Measurements from ENCODE around the gene PI4KA. TPM values are rescaled to one million over a fixed set of nuclear protein-coding genes. Genes with fewer than 3 reads are reported as not detected.
"Not testable (repeated sequence)": the region's sequence is repeated elsewhere in the genome, so short reads cannot be mapped to it uniquely, and the experiment has no call there.

Gene PI4KA
- polyA plus RNA-seq (2013, experiment 1 of 2; ENCODE audit: insufficient read length): 54.9 TPM
- polyA plus RNA-seq (2013, experiment 2 of 2; ENCODE audit: insufficient read length): 45.3 TPM

GRCh38 chr22:20858615-20859416, at the start of gene PI4KA, which contains the start of gene SNAP29:
PI4KA (minus strand) TSS chr22:20858811; CDS start chr22:20858725, 86 bp downstream.
SNAP29 (plus strand) TSS chr22:20859007; CDS start chr22:20859111, 104 bp downstream.
- peak; percentile 98 for DNase-seq

- no peak for DNase-seq
These were observed 47.8 kb upstream of the PI4KA start for GRCh38 chr22:20906387-20906767.

DNA sequence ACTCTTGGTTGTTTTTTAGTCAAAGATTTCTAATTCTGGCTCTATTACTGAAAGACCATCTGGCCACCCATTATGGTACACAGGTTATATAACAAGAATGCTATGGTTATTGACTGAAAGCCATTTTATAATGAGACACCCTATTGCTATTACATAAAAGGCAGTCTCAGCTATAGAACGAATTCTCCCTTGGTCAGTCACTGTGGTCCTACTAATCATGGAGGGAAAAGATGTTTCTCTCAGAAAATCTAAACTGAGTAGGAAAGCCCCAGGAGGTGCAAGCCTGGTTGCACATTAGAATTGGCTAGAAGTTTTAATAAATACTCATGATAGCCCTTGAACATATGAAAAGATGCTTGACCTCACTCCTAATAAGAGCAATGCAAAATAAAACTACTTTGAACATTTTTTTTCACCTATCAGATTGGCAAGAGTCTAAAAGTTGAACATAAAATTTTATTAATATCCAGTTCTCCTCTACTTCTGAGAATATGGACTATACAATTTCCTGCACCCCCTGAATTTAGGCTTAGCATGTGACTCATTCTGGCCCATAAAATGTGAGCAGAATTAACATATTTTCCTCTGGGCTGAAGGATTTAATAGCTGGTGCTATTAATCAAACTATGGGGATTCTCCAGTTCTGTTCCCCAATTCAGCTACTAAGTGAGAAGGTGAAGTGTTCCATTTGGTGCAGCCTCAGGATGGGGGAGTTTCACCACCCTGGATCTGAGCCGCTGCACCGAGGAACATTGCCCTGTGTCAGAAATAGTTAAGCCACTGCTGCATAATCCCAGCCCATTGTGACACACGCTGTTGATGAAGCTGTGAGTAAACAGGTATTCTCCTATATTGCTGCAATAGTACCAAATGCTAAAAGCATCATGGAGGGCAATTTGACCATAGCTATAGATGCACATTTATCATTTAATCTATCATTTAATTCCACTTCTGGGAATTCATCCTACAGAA, 47.1 kb upstream of the PI4KA start:
- DNase-seq: no peak

DNA sequence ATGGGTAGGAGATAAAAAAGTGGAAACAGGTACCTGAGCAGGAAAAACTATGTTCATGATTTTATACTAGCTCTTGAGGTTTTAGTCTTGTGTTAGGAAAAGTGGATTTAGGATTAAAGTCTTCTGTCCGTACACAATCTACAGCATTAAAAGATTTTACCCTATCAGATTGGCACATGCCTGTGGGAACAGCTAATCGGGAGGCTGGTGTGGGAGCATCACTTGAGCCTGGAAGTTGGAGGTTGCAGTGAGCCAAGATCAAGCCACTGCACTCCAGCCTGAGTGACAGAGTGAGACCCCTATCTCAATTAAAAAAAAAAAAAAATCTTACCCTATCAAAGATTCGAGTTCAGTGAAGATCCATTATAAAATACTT, 46.4 kb upstream of the PI4KA start:
- no peak for DNase-seq

DNA sequence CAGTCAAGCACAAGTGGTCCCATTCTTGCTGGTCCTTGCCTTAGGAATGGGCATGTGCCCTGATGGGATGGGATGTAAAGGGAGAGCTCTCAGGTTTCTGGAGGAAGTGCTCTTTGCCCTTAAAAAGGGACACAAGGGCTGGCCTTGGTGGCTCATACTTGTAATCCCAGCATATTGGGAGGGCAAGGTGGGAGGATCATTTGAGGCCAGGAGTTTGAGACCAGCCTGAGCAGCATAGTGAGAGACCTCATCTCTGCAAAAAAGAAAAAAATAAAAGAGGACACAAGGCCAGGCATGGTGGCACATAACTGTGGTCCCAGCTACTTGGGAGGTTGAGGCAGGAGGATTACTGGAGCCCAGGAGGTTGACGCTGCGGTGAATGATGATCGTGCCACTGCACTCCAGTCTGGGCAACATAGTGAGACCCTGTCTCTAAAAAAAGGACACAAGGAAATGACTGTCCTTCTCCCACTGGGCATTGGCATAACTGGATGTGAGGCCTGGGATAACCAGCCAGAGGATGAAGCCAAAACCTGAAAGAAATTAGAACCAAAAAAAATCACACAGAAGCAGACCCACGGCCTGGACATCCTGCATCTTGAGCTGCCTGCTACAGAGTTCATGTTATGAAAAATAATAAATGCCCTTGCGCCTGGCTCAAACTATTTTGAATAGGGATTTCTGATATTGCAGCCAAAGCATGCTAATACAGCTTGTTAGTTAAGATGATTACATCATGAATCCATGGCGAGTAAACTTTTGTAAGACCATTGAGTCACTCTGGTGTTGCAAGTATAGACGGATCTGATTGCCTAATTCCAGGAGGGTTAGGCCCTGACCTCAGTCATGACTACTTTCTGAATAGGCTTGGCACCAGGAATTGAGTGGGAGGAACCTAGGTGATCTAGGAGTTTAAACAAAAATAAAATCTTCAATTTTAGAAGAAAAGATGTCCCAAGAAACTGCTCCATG, 45.7 kb upstream of the PI4KA start:
- DNase-seq: peak; percentile 60

GRCh38 chr22:20903093-20903492, 44.5 kb upstream of the PI4KA start:
- DNase-seq: no peak

DNA sequence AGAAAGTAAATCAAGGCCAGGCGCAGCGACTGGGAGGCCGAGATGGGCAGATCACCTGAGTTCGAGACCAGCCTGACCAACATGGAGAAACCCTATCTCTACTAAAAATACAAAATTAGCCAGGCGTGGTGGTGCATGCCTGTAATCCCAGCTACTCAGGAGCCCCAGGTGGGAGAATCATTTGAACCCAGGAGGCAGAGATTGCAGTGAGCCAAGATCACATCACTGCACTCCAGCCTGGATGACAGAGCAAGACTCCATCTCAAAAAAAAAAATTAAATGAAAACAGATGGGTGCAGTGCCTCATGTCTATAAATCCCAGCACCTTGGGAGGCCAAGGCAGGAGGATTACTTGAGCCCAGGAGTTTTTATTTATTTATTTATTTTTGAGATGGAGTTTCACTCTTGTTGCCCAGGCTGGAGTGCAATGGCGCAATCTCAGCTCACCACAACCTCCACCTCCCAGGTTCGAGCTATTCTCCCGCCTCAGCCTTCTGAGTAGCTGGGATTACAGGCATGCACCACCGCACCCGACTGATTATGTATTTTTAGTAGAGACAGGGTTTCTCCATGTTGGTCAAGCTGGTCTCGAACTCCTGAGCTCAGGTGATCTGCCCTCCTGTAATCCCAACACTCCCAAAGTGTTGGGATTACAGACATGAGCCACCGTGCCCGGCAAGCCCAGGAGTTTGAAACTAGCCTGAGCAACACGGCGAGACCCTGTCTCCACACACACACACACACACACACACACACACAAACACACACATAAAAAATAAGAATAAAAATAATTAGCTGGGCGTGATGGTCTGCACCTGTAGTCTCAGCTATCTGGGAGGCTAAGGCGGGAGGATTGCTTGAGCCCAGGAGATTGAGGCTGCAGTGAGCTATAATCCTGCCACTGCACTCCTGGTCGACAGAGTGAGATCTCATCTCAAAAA, 42.8 kb upstream of the PI4KA start:
- not testable (repeated sequence) for DNase-seq

DNA sequence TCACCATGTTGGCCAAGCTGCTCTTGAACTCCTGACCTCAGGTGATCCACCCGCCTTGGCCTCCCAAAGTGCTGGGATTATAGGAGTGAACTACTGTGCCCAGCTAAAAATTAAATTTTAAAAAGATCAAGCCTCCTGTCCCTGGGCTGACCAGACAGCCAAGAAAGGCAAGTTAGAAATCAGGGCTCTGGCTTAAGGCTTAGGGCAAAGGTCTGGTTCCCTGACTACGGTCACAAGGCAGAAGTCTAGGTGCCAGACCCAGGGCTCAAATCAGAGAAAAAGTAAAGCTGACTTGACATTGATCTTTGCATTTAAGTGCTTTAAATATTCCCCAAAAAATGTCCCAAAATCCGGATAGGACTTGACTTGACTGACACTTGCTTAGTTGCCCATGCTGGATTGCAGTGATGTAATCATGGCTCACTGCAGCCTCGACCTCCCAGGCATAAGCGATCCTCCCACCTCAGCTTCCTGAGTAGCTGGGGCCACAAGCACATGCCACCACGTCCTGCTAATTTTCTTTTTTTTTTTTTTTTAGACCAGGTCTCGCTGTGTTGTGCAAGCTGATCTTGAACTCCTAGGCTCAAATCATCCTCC, 41.3 kb upstream of the PI4KA start:
- no peak for DNase-seq

- not testable (repeated sequence) for DNase-seq
These were observed 39.1 kb upstream of the PI4KA start for GRCh38 chr22:20897737-20898136.

GRCh38 chr22:20890975-20891374, 32.4 kb upstream of the PI4KA start:
- no peak for DNase-seq

DNA sequence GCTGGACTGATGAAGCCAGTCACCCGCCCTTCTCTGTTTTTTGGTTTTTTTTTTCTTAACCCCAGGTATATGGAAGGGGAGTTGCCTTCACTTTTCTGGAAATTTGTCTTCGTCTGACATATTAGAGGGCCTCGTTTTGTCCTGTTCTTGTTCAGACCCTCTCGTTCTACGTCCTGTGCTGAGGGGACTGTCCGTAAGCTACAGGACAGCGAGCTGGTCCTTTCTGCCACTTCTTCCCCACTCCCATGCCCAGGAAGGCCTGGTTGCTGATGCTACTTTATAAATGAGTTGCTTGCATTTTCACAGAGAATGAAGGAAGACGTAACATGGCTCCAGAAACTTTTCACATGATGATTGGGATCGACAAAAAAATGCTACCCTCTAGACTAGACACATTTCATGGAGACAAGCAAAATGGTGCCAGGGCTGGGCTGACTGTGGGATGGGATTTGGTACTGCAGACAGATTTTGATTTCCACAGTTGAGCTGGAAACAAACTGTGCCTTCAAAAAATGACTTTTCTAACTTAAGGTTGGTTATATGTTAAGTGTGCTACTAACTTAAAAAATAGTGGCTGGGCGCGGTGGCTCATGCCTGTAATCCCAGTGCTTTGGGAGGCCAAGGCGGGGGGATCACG, 31.4 kb upstream of the PI4KA start:
- DNase-seq: no peak

GRCh38 chr22:20889025-20889704, 30.6 kb upstream of the PI4KA start:
- DNase-seq: no peak

DNA sequence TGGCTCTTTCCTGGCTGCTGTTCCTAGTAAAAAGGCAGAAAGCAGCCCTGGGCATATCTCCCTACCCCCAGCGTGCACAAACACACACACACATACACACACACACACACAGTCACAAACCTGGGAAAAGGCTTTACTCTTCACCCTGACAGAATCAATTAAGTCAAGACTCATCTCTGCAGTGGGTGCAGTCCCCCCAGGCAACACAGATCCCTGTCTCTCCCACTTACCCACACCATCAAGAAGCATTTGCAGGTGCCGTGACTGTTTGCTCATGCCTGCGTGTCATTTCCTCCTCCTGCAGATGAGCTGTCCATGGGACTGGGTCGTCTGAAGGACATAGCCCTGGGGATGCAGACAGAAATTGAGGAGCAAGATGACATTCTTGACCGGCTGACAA, 28.8 kb upstream of the PI4KA start:
- no peak for DNase-seq

GRCh38 chr22:20885557-20886323, 27.1 kb upstream of the PI4KA start:
- DNase-seq: peak; percentile 58

DNA sequence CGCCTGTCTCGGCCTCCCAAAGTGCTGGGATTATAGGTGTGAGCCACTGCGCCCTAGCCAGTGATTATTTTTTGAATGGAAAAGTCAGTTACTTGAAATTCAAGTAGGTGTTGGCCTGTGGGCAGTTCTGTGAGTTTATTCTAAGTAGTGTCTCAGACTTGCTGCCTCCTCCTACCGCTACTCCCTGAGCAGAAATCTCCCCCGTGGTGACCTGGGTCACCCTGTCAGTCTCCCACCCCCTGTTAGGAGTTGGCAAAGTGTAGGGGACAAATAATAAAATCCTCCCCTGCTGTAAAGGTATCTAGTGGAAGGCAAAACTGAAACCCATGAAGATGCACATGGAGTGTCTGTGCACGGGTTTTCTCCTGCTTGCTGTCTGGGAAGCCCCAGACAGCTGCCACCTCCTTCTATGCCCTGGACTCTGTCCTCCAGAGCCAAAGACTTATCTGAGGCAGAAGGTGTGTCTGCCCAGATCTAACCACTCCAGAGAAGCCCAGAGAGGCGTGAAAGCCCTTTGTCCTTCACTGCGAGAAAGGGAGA, 26.5 kb upstream of the PI4KA start:
- DNase-seq: no peak

DNA sequence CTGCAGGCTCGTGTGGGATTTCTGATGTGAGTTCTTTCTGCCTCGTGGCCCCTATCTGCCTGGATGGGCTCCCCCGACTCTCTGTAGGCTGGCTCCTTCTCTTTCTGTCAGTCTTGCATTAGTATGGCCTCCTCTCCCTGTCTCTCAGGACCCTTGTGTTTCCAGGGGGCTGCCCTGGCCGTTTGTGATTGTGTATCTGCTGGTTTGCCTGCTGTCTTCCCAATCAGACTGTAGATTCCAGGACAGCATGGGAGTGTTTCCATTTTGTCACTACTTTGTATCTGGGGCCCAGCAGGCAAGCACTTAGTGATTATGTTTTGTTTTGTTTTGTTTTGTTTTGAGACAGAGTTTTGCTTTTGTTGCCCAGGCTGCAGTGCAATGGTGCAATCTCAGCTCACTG, 25.8 kb upstream of the PI4KA start:
- DNase-seq: no peak

GRCh38 chr22:20882855-20883254, 24.2 kb upstream of the PI4KA start:
- DNase-seq: no peak

Measured in fibroblast of skin of back (primary cell).